SK-N-SH (cell line): ENCODE data around the gene TMPRSS15. TPM values are rescaled to one million over a fixed set of nuclear protein-coding genes. Genes with fewer than 3 reads are reported as not detected.

Experiments
- CTCF ChIA-PET: fragments of 300-600, 350-600 bp; formaldehyde crosslinking; extraction: SDS; loops from one replicate; lab custom pipeline; 2021; lab: Yijun Ruan, JAX
- POLR2A ChIA-PET: fragments of 350-600 bp; sonication (Branson Sonifier 250); formaldehyde crosslinking; extraction: SDS; loops from one replicate; lab custom pipeline; 2020; ENCODE audit warnings: antibody characterized with exemption, inconsistent platforms; lab: Yijun Ruan, JAX
- DNase-seq: peaks from one replicate; pipeline ENCODE4 v3.0.0; 2012
- H2AFZ ChIP-seq: fragments of 200-600 bp; sonication (generic); 2 replicates; pipeline ENCODE4 v1.8.1; 2016; ENCODE audit warnings: antibody characterized with exemption, mild to moderate bottlenecking, low read depth
- H3F3A ChIP-seq: fragments of 200-600 bp; sonication (generic); replicated peaks from 2 replicates; pipeline ENCODE3; 2016; ENCODE audit warnings: antibody characterized with exemption, mild to moderate bottlenecking; ENCODE audit not compliant: insufficient read depth
- H3K27ac ChIP-seq, 2 experiments: fragments of 200-500 bp in 1 of 2; fragments of 200-600 bp in 1 of 2; sonication (Bioruptor generic) in 1 of 2; sonication (generic), shearing (Covaris generic) in 1 of 2; 2 replicates each; pipeline versions ENCODE4 v1.5.1 to v1.6.1; 2014 to 2016; ENCODE audit warnings: low read depth in 2 of 2, inconsistent platforms in 1 of 2, low read length in 1 of 2, mild to moderate bottlenecking in 1 of 2, mixed read lengths in 1 of 2
- H3K27me3 ChIP-seq: fragments of 200-600 bp; sonication (generic), shearing (Covaris generic); 2 replicates; pipeline ENCODE4 v1.6.1; 2016; ENCODE audit warnings: mixed run types; ENCODE audit not compliant: insufficient read depth
- H3K36me3 ChIP-seq, 2 experiments: fragments of 200-500 bp in 1 of 2; fragments of 200-600 bp in 1 of 2; sonication (Bioruptor generic) in 1 of 2; sonication (generic) in 1 of 2; replicated peaks in 1 of 2; 2 replicates each; pipeline versions ENCODE3 to v1.5.1; 2014 to 2016; ENCODE audit warnings: low read length in 1 of 2, mild to moderate bottlenecking in 1 of 2; ENCODE audit not compliant: insufficient read depth in 2 of 2, control insufficient read depth in 1 of 2
- H3K4me1 ChIP-seq, 2 experiments: fragments of 200-500 bp in 1 of 2; fragments of 200-600 bp in 1 of 2; sonication (Bioruptor generic) in 1 of 2; sonication (generic), shearing (Covaris generic) in 1 of 2; 2 replicates each; pipeline versions ENCODE4 v1.5.1 to v1.6.1; 2014 to 2016; ENCODE audit warnings: low read depth in 1 of 2, low read length in 1 of 2, mixed run types in 1 of 2; ENCODE audit not compliant: insufficient read depth in 2 of 2, control insufficient read depth in 1 of 2
- H3K4me2 ChIP-seq: fragments of 200-600 bp; sonication (generic), shearing (Covaris generic); 2 replicates; pipeline ENCODE4 v1.6.1; 2017; ENCODE audit warnings: mixed run types
- H3K4me3 ChIP-seq, 2 experiments: fragments of 200-500 bp in 1 of 2; fragments of 200-600 bp in 1 of 2; sonication (Bioruptor generic) in 1 of 2; sonication (generic), shearing (Covaris generic) in 1 of 2; 2 replicates each; pipeline versions ENCODE4 v1.5.1 to v1.8.1; 2014 to 2016; ENCODE audit warnings: low read depth in 2 of 2, inconsistent platforms in 1 of 2, low read length in 1 of 2, mild to moderate bottlenecking in 1 of 2, mixed read lengths in 1 of 2, moderate library complexity in 1 of 2
- H3K79me2 ChIP-seq: fragments of 200-600 bp; sonication (generic); 2 replicates; pipeline ENCODE4 v1.8.1; 2017; ENCODE audit warnings: mild to moderate bottlenecking; ENCODE audit not compliant: insufficient read depth
- H3K9ac ChIP-seq: fragments of 200-600 bp; sonication (generic); 2 replicates; pipeline ENCODE4 v1.6.1; 2017; ENCODE audit warnings: mixed run types
- H3K9me2 ChIP-seq: fragments of 200-600 bp; sonication (generic); 2 replicates; pipeline ENCODE4 v1.6.1; 2017; ENCODE audit warnings: mixed run types
- H3K9me3 ChIP-seq: fragments of 200-600 bp; sonication (generic); 2 replicates; pipeline ENCODE4 v1.6.1; 2017; ENCODE audit warnings: mixed run types, mild to moderate bottlenecking, moderate library complexity
- H4K20me1 ChIP-seq: fragments of 200-600 bp; sonication (generic); 2 replicates; pipeline ENCODE4 v1.6.1; 2017; ENCODE audit warnings: mild to moderate bottlenecking, mixed run types; ENCODE audit not compliant: insufficient read depth
- EP300 ChIP-seq, 2 experiments: IDR thresholded peaks; 2 replicates each; pipeline versions ENCODE4 v1.4.0 to v1.6.1; 2012; ENCODE audit warnings: borderline replicate concordance in 1 of 2, low read depth in 1 of 2, low read length in 1 of 2
- EZH2phosphoT487 ChIP-seq: fragments of 200-600 bp; sonication (generic); IDR thresholded peaks from 2 replicates; pipeline ENCODE4 v1.6.1; 2017; ENCODE audit warnings: low read depth, mixed run types, mild to moderate bottlenecking, antibody characterized with exemption, moderate library complexity, borderline replicate concordance
- MEF2A ChIP-seq: IDR thresholded peaks from 2 replicates; pipeline ENCODE4 v1.4.0; 2012; ENCODE audit warnings: low read depth, borderline replicate concordance
- PBX3 ChIP-seq: IDR thresholded peaks from 2 replicates; pipeline ENCODE4; 2012
- POLR2AphosphoS5 ChIP-seq: IDR thresholded peaks from 2 replicates; pipeline ENCODE4 v1.6.1; 2012; ENCODE audit warnings: low read depth, low read length
- RAD21 ChIP-seq: IDR thresholded peaks from 2 replicates; pipeline ENCODE4 v1.6.1; 2012; ENCODE audit warnings: mild to moderate bottlenecking, low read length
- RXRA ChIP-seq: IDR thresholded peaks from 2 replicates; pipeline ENCODE4 v1.4.0; 2012; ENCODE audit warnings: low read depth, mild to moderate bottlenecking, borderline replicate concordance
- USF1 ChIP-seq: IDR thresholded peaks from 2 replicates; pipeline ENCODE4 v1.4.0; 2012; ENCODE audit warnings: low read depth, borderline replicate concordance
- WGBS: methylation state at CpG from one replicate; pipeline ENCODE4 v1.1.6; 2017; ENCODE audit warnings: low lambda C conversion rate; 5-methylcytosine and 5-hydroxymethylcytosine counted together
- polyA plus RNA-seq, 3 experiments: library from polyadenylated mRNA; depleted of rRNA; stranded (reverse); fragments of >200 nt; gene quantifications; 2 replicates each; pipeline ENCODE4 v1.2.3, GENCODE V29; 2012
- TF ChIP-seq, protein P1 (sequence below): IDR thresholded peaks from 2 replicates; pipeline ENCODE4 v1.6.1; 2012; ENCODE audit warnings: mild to moderate bottlenecking, low read depth, low read length, moderate library complexity
- TF ChIP-seq, protein P2 (sequence below): fragments of 150-350 bp; IDR thresholded peaks from 2 replicates; pipeline ENCODE4 v1.6.1; 2017; ENCODE audit warnings: antibody characterized with exemption, low read length, low read depth, borderline replicate concordance

The TMPRSS15 gene
- polyA plus RNA-seq, 1 of the 3 experiments (the other 2 are of a cell fraction): 0.03 TPM

GRCh38 chr21:18274370-18274769 is 129.2 kb downstream of the TMPRSS15 start:
- H2AFZ ChIP-seq: no peak overlapping the region
- H3K4me3 ChIP-seq: no peak overlapping the region
- no peaks in the 10 kb centered on the region for H3F3A ChIP-seq
- ChIA-PET CTCF (interaction anchor here (1.6 kb wide), 1 partner anchor 25 kb away, joined by 4 read pairs; no protein-coding TSS in a partner anchor), POLR2A (no interaction called here)
- no peak overlapping the region for H3K9ac ChIP-seq
- no peaks in the 10 kb centered on the region for H4K20me1 ChIP-seq
- DNase-seq: no peak
- no peaks in the 10 kb centered on the region for H3K27me3 ChIP-seq
- no peaks in the 10 kb centered on the region for H3K9me2 ChIP-seq
- no peaks in the 10 kb centered on the region for H3K36me3 ChIP-seq
- no peak overlapping the region for H3K27ac ChIP-seq
- H3K4me2 ChIP-seq: no peak overlapping the region
- no peaks in the 10 kb centered on the region for H3K4me1 ChIP-seq
- TF ChIP-seq EP300 (IDR thresholded peaks at IDR 0.05; ENCODE audit: borderline replicate concordance in 1 of 2, low read depth in 1 of 2, low read length in 1 of 2) (no peak), RAD21 (no peak), POLR2AphosphoS5 (no peak)
- TF ChIP-seq, all 33 proteins: peak for 0
- no peaks in the 10 kb centered on the region for H3K79me2 ChIP-seq
- 1% methylated on average over 5 of the region's 5 CpGs for WGBS
- no peaks in the 10 kb centered on the region for H3K9me3 ChIP-seq

DNA sequence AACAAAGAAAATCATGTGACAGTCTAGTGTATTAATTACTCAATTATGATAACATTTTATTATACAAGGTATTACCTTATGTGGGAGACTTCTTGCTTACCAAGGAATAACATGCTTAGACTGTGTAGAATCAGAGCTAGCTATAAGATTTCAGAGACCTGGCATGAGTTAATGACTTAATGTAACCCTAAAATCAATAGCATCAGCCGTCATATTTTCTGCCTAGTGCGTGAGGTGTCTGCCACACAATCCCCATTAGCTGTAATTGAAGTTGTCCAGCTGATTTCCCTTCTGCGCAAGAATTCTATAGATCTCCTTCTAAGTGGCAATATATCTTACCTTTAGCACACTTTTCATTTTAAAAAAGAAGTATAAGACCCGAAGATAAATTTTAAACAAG is 130.2 kb downstream of the TMPRSS15 start:
- H3K9me3 ChIP-seq: no peaks in the 10 kb centered on the region
- H3K27ac ChIP-seq: no peak overlapping the region
- no peak overlapping the region for H3K4me3 ChIP-seq
- no peaks in the 10 kb centered on the region for H3K9me2 ChIP-seq
- H3K36me3 ChIP-seq: no peaks in the 10 kb centered on the region
- no peaks in the 10 kb centered on the region for H3K79me2 ChIP-seq
- no peaks in the 10 kb centered on the region for H3K27me3 ChIP-seq
- H4K20me1 ChIP-seq: no peaks in the 10 kb centered on the region
- TF ChIP-seq, protein P1, sequence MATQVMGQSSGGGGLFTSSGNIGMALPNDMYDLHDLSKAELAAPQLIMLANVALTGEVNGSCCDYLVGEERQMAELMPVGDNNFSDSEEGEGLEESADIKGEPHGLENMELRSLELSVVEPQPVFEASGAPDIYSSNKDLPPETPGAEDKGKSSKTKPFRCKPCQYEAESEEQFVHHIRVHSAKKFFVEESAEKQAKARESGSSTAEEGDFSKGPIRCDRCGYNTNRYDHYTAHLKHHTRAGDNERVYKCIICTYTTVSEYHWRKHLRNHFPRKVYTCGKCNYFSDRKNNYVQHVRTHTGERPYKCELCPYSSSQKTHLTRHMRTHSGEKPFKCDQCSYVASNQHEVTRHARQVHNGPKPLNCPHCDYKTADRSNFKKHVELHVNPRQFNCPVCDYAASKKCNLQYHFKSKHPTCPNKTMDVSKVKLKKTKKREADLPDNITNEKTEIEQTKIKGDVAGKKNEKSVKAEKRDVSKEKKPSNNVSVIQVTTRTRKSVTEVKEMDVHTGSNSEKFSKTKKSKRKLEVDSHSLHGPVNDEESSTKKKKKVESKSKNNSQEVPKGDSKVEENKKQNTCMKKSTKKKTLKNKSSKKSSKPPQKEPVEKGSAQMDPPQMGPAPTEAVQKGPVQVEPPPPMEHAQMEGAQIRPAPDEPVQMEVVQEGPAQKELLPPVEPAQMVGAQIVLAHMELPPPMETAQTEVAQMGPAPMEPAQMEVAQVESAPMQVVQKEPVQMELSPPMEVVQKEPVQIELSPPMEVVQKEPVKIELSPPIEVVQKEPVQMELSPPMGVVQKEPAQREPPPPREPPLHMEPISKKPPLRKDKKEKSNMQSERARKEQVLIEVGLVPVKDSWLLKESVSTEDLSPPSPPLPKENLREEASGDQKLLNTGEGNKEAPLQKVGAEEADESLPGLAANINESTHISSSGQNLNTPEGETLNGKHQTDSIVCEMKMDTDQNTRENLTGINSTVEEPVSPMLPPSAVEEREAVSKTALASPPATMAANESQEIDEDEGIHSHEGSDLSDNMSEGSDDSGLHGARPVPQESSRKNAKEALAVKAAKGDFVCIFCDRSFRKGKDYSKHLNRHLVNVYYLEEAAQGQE: no peak
- TF ChIP-seq EZH2phosphoT487 (no peak), USF1 (no peak), PBX3 (no peak), RXRA (no peak), MEF2A (no peak)
- TF ChIP-seq, protein P2, sequence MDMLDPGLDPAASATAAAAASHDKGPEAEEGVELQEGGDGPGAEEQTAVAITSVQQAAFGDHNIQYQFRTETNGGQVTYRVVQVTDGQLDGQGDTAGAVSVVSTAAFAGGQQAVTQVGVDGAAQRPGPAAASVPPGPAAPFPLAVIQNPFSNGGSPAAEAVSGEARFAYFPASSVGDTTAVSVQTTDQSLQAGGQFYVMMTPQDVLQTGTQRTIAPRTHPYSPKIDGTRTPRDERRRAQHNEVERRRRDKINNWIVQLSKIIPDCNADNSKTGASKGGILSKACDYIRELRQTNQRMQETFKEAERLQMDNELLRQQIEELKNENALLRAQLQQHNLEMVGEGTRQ: no peak
- ChIA-PET CTCF (no interaction called here), POLR2A (no interaction called here)
- H3K4me2 ChIP-seq: no peak overlapping the region
- H2AFZ ChIP-seq: no peak overlapping the region
- H3K4me1 ChIP-seq: no peaks in the 10 kb centered on the region
- no peak for DNase-seq
- H3K9ac ChIP-seq: no peak overlapping the region
- WGBS: 14% methylated on average over 4 of the region's 4 CpGs
- H3F3A ChIP-seq: no peaks in the 10 kb centered on the region
